CD4-positive, alpha-beta T cell treated with Interleukin-15 for 1 hour (primary cell): ENCODE data around the gene SEBOX.

ENCODE experiments used
- DNase-seq: peaks from one replicate; pipeline ENCODE4 v3.0.0-alpha.2; 2020

Gene SEBOX

GRCh38 chr17:28338056-28338768 is 26.8 kb downstream of the SEBOX start:
- DNase-seq, result no peak

- no peak for DNase-seq
These were observed 28.8 kb downstream of the SEBOX start for GRCh38 chr17:28335959-28336871.

GRCh38 chr17:28335201-28335958 is 29.6 kb downstream of the SEBOX start, which contains the start of the genes IFT20 and TNFAIP1:
Gene IFT20, minus strand, starts transcription at chr17:28335472. Its CDS starts 3,487 bp downstream, at chr17:28331985.
Gene TNFAIP1, plus strand, starts transcription at chr17:28335761. Its CDS starts 3,761 bp downstream, at chr17:28339522.
- DNase-seq, result peak; percentile 100

GRCh38 chr17:28334666-28335200 is 30.3 kb downstream of the SEBOX start:
- DNase-seq, result no peak

GRCh38 chr17:28334171-28334570 is 30.8 kb downstream of the SEBOX start:
- DNase-seq, result no peak

GRCh38 chr17:28333083-28333746 is 31.8 kb downstream of the SEBOX start:
- DNase-seq, result no peak

DNA sequence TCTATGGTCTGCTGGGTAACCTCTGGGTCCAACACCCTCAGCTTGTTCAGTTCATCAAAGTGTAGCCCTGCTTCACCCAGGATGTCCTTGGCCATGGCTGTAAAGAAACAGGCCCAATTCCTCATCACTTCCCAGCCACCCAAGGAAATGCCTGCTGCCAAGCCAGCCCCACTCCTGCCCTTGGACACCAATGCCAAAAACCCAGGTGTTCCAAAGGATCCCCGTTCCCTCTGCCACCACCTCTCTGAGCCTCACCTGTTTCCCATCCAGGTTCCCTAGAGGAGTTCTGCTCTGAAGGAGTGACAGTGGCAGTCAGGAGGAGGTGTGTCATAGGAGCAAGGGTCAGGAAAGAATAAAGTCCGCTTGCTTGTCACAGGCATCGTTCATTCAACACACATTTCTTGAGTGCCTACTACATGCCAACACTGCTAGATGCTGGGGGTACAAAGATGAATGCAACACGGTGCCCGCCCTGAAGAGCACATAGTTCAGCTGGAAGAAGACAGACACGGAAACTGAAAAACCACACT is 33.0 kb downstream of the SEBOX start:
- no peak for DNase-seq

DNA sequence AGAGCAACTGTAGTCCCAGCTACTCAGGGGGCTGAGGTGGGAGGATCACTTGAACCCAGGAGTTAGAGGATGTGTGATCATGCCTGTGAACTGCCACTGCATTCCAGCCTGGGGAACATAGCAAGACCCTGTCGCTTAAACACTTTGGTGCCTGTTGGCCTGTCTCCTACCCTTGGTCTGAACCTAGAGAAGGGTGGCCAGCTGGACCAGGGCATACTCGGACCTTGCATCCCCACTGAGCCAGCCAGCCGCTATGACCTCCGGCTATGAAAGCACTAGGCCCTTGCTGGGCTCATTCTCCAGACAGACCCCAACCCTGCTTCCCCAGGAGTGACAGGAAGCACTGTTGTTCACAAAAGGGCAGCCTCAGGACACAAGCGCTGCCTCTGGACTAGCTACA is 34.3 kb downstream of the SEBOX start:
- no peak for DNase-seq

DNA sequence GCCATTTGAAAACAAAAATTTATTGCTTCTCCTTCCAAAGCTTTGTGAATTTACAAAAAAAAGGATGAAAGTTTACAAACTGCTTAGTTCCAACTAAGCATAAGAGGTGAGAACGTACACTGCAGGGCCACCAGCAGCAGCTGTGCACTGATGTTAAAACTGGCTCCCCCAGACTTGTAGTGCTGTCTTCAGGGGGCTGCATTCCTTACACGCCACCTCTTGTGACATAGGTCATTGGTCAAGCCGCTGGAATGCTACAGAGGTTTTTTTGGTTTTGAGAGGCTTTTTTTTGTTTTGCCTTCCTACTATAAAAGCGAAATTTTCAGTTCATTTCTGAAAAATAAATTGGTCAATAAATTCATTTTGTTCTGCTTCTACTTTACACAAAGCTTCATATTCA is 36.7 kb downstream of the SEBOX start:
- no peak for DNase-seq

DNA sequence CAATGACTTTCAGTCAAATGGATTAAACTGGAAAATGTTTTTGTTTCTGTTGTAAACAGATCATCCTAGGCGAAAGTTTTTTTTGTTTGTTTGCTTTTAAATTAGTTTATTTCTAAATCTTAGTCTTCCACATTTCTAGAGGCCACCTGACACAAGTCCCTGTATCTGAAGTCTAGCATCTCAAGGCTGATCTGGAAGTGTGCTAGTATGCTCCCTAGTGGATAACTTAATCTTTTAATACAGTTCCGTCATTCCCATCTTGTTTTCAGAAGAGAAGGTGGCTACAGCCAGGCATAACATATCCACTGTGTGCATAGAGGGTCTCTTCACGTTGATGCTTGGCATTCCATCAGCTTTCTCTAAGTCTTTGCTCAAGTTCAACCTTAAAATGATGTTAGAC is 37.3 kb downstream of the SEBOX start:
- no peak for DNase-seq

GRCh38 chr17:28327031-28327607 is 37.9 kb downstream of the SEBOX start:
- no peak for DNase-seq

- no peak for DNase-seq
These were observed 38.9 kb downstream of the SEBOX start for GRCh38 chr17:28326114-28326513.

DNA sequence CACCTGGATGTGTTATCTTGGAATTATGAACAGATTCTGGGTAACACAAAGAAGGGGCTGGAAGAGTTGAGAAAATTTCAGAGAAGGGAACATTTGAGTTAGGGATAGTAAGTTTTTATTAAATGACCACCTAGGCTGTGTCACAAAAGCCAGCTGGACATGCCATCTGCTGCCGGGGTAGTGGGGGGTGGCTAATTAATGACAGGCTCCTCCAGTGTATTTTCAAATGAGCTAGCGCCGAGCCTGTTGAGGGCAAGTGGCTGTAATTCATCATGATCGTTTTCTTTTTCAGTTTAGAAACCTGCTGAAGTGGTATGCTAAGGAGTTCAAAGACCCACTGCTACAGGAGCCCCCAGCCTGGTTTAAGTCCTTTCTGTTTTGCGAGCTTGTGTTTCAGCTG is 39.8 kb downstream of the SEBOX start:
- no peak for DNase-seq

GRCh38 chr17:28324781-28325180 is 40.2 kb downstream of the SEBOX start:
- no peak for DNase-seq

DNA sequence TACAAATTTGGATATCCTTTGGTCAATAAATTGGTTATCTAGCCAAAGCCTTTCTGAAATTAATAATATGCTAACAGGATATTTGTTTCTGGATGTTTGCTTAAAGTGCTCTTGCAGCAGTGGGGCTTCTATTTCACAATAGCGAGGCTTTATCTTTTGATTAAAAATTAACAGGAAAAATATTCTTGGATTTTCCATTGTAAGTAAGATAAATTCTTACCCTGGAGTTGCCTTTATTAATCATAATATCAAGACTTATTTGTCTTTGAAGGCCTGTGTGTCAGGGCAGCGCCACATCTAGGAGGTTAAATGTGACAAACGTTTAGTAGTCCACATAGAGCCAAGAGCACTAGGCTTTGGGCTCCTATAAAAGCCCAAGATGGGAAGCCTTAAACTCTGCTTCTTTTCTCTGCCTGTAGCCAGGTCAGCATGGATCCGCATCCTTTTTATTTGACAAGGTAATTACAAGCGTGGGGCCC is 40.7 kb downstream of the SEBOX start:
- DNase-seq, result no peak

DNA sequence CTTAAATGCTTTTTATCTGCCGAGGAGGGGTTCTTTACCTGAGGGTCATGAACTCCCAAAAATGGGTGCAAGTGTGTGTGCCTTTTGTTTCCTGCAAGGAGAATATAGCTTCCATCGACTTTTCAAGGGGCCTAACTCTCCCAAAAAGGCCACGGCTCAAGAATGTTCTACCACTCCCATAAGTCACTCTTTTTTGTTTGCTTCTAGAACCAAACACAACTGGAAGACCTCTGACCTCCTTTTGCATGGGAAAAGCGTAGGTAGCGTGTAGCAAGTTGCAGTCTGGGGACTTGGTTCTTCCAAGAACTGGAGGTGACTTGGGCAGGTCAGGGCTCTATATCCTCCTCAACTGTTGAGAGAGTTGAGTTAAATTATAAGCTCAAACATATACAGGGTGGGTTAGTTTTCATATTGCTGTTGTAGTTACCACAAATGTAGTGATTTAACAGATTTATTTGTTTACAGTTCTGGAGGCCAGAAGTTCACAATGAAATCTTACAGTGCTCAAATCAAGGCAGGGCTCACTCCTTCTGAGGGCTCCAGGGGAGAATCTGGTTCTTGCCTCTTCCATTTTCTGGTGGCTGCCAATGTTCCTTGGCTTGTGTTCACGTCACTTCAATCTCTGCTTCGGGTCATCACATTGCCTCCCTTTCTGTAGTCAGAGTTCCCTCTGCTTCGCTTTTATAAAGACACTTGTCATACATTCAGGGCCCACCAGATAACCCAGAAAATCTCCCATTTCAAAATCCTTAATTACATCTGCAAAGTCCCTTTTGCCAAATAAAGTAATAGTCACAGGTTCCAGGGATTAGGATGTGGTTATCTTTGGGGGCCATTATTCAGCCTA is 44.6 kb downstream of the SEBOX start:
- DNase-seq, result no peak

DNA sequence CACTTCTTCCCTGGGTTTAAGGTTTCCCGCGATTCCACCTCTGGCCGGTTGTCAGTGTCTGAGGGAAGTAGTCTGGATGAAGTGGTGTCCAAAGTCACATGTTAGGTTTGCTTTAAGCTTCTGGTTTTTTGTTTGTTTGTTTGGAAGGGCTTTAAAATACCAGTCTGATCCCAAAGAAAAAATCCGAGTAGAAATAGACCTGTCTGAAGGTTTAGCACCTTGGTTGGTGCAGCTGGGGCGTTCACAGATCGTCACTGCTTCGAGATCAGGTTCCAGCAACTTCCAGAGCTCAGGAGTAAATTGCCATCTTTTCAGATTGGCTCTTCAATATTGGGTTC is 45.4 kb downstream of the SEBOX start:
- DNase-seq, result no peak

- DNase-seq, result peak; percentile 94
These were observed 46.0 kb downstream of the SEBOX start, which contains the start of gene TMEM97 for GRCh38 chr17:28318759-28319597. Gene TMEM97, plus strand, starts transcription at chr17:28319200. Its CDS starts 40 bp downstream, at chr17:28319240.

GRCh38 chr17:28317966-28318758 is 46.8 kb downstream of the SEBOX start:
- no peak for DNase-seq
